Measurements from ENCODE around the gene TEX22.
A peak's percentile ranks its signal among the peaks of the same experiment; 100 is the strongest.

Gene TEX22

GRCh38 chr14:105367116-105368031 is 31.0 kb upstream of the TEX22 start:
- DNase-seq, result no peak

GRCh38 chr14:105368032-105368417 is 30.3 kb upstream of the TEX22 start:
- no peak for DNase-seq

- DNase-seq, result no peak
Observed at GRCh38 chr14:105368426-105368825, 29.9 kb upstream of the TEX22 start.

- no peak for DNase-seq
Observed at GRCh38 chr14:105368910-105369652, 29.3 kb upstream of the TEX22 start.

GRCh38 chr14:105369653-105370040 is 28.7 kb upstream of the TEX22 start:
- no peak for DNase-seq

- no peak for DNase-seq
Observed at GRCh38 chr14:105374389-105374788, 23.9 kb upstream of the TEX22 start.

GRCh38 chr14:105375635-105376057 is 22.7 kb upstream of the TEX22 start:
- peak; percentile 55 for DNase-seq

- no peak for DNase-seq
Observed at GRCh38 chr14:105376521-105377440, 21.6 kb upstream of the TEX22 start.

GRCh38 chr14:105377555-105378182 is 20.7 kb upstream of the TEX22 start:
- no peak for DNase-seq

- DNase-seq, result no peak
Observed at GRCh38 chr14:105378199-105378598, 20.1 kb upstream of the TEX22 start.

GRCh38 chr14:105378873-105379685 is 19.3 kb upstream of the TEX22 start:
- no peak for DNase-seq

GRCh38 chr14:105379946-105380345 is 18.4 kb upstream of the TEX22 start:
- no peak for DNase-seq

GRCh38 chr14:105380756-105381155 is 17.6 kb upstream of the TEX22 start:
- DNase-seq, result no peak

GRCh38 chr14:105381446-105382342 is 16.6 kb upstream of the TEX22 start:
- DNase-seq, result no peak

- no peak for DNase-seq
Observed at GRCh38 chr14:105382343-105383082, 15.8 kb upstream of the TEX22 start.

GRCh38 chr14:105383083-105383730 is 15.1 kb upstream of the TEX22 start:
- DNase-seq, result no peak

- no peak for DNase-seq
Observed at GRCh38 chr14:105384041-105384557, 14.2 kb upstream of the TEX22 start.

- DNase-seq, result no peak
Observed at GRCh38 chr14:105384605-105385321, 13.6 kb upstream of the TEX22 start.

All from activated CD4-positive, alpha-beta T cell treated with anti-CD3 and anti-CD28 coated beads, Interleukin-10, Interleukin-2, amounts not matched to agents 100 ng/mL and 50 ng/mL, durations not matched to agents 16 hours and 8 hours (primary cell).